Body of pancreas (tissue), 4 donors: Measurements from ENCODE around the gene CFAP70. TPM values are rescaled to one million over a fixed set of nuclear protein-coding genes. Genes with fewer than 3 reads are reported as not detected.
"Not testable (repeated sequence)": the region's sequence is repeated elsewhere in the genome, so short reads cannot be mapped to it uniquely, and the experiment has no call there.

ENCODE experiments used
- ATAC-seq: fragments of 150-250 bp; one replicate; pipeline ENCODE4 v1.9.1; 2016
- DNase-seq, 4 donors: peaks; one replicate each; pipeline ENCODE4 v3.0.0-alpha.2; 2019
- H3K27ac ChIP-seq, 4 donors: fragments of 200-600 bp; sonication (generic); 1 replicate in 3 of 4; 2 replicates in 1 of 4; pipeline versions ENCODE4 v1.5.1 to v1.6.1; 2016 to 2019; ENCODE audit warnings: mild to moderate bottlenecking in 1 of 4, mixed read lengths in 1 of 4, moderate library complexity in 1 of 4
- H3K27me3 ChIP-seq, 2 donors: fragments of 200-600 bp; sonication (generic); one replicate each; pipeline ENCODE4 v1.6.0; 2016; ENCODE audit warnings: mild to moderate bottlenecking in 1 of 2
- H3K36me3 ChIP-seq, 2 donors: fragments of 200-600 bp; sonication (generic); replicated peaks in 1 of 2; 2 replicates each; pipeline ENCODE4 v1.5.1; 2016; ENCODE audit warnings: low read depth in 2 of 2; ENCODE audit not compliant: insufficient read depth in 1 of 2
- H3K4me1 ChIP-seq: fragments of 200-600 bp; sonication (generic); one replicate; pipeline ENCODE4 v1.6.0; 2016
- H3K4me3 ChIP-seq, 2 donors: fragments of 200-600 bp; sonication (generic); 1 replicate in 1 of 2; 2 replicates in 1 of 2; pipeline ENCODE4 v1.5.1; 2016 to 2019
- H3K9me3 ChIP-seq, 3 donors: fragments of 200-600 bp; sonication (generic); 1 replicate in 2 of 3; 2 replicates in 1 of 3; pipeline ENCODE4 v1.5.1; 2016
- CTCF ChIP-seq, 7 experiments: fragments of 450-650 bp in 4 of 7; fragments of 200-600 bp in 3 of 7; sonication (generic) in 3 of 7; IDR thresholded peaks; one replicate each; pipeline ENCODE4 v1.5.1; 2016 to 2019; ENCODE audit warnings: antibody characterized with exemption in 7 of 7
- POLR2A ChIP-seq, 3 donors: fragments of 450-650 bp; IDR thresholded peaks; one replicate each; pipeline ENCODE4 v1.6.1; 2016; ENCODE audit warnings: antibody characterized with exemption in 3 of 3, mild to moderate bottlenecking in 2 of 3
- WGBS, 2 donors: methylation state at CpG; one replicate each; pipeline ENCODE4 v1.1.5; 2017; 5-methylcytosine and 5-hydroxymethylcytosine counted together
- intact Hi-C: fragments of 100-400 bp; cut with DNase I; formaldehyde crosslinking; loops from one replicate; pipeline ENCODE4 v1.15.1; 2023
- total RNA-seq, 2 donors: library from RNA; depleted of rRNA; stranded (reverse); fragments of >200 nt; gene quantifications; one replicate each; pipeline ENCODE4 v1.1.0, GENCODE V29; 2016

CFAP70 gene
- total RNA-seq, 2 donors from 2014 or later: 8.8 to 11.5 TPM

GRCh38 chr10:73405556-73405955 is 46.9 kb upstream of the CFAP70 start:
- TF ChIP-seq POLR2A (IDR thresholded peaks at IDR 0.05) (no peak), CTCF (IDR thresholded peaks at IDR 0.05) (no peak)
- H3K4me1 ChIP-seq: peaks cover 24% of the 10 kb centered on the region

GRCh38 chr10:73404690-73405089 is 46.0 kb upstream of the CFAP70 start:
- intact Hi-C loops: no loop called here
- Histone ChIP-seq H3K4me1 (peaks cover 19% of the 10 kb centered on the region), H3K9me3 (no peaks in the 10 kb centered on the region), H3K36me3 (no peaks in the 10 kb centered on the region), H3K27me3 (no peaks in the 10 kb centered on the region), H3K4me3 (no peak overlapping the region), H3K27ac (no peak overlapping the region)
- TF ChIP-seq POLR2A (IDR thresholded peaks at IDR 0.05) (no peak), CTCF (IDR thresholded peaks at IDR 0.05) (no peak)
- ATAC-seq (no peak), DNase-seq (no peak)
- 88 to 90% methylated on average over 9 of the region's 9 CpGs for WGBS, 2 donors

More at GRCh38 chr10:73405556-73405955, 46.9 kb upstream of the CFAP70 start:
- ATAC-seq (no peak), DNase-seq (no peak)
- H3K27me3 ChIP-seq: no peaks in the 10 kb centered on the region
- no peak overlapping the region for H3K4me3 ChIP-seq
- H3K27ac ChIP-seq: no peak overlapping the region
- intact Hi-C loops: no loop called here
- 94 to 95% methylated on average over 3 of the region's 3 CpGs for WGBS, 2 donors
- H3K36me3 ChIP-seq: no peaks in the 10 kb centered on the region
- H3K9me3 ChIP-seq: no peaks in the 10 kb centered on the region

- peaks cover 0 to 2% of the 10 kb centered on the region in 2 donors for H3K36me3 ChIP-seq
- no peaks in the 10 kb centered on the region for H3K27me3 ChIP-seq
- H3K9me3 ChIP-seq: no peaks in the 10 kb centered on the region
- no peak overlapping the region for H3K4me3 ChIP-seq
- WGBS, 2 donors: 96 to 98% methylated on average over 6 of the region's 6 CpGs
- H3K27ac ChIP-seq: no peak overlapping the region
- ATAC-seq (no peak), DNase-seq (no peak)
- H3K4me1 ChIP-seq: no peaks in the 10 kb centered on the region
- intact Hi-C loops: no loop called here
- no peak for TF ChIP-seq CTCF (IDR thresholded peaks at IDR 0.05)
- no peak for TF ChIP-seq POLR2A (IDR thresholded peaks at IDR 0.05)
These were observed 43.0 kb upstream of the CFAP70 start for GRCh38 chr10:73401636-73402035.

- DNase-seq (no peak), ATAC-seq (no peak)
- Histone ChIP-seq H3K9me3 (no peaks in the 10 kb centered on the region), H3K27ac (no peak overlapping the region), H3K4me3 (no peak overlapping the region), H3K4me1 (no peaks in the 10 kb centered on the region), H3K36me3 (peaks cover 3 to 14% of the 10 kb centered on the region in 2 donors), H3K27me3 (no peaks in the 10 kb centered on the region)
- WGBS, 2 donors: 81 to 82% methylated on average over 4 of the region's 4 CpGs
- no peak for TF ChIP-seq POLR2A (IDR thresholded peaks at IDR 0.05)
- TF ChIP-seq CTCF (IDR thresholded peaks at IDR 0.05): no peak
- intact Hi-C loops: no loop called here
These were observed 40.4 kb upstream of the CFAP70 start for GRCh38 chr10:73399063-73399462.

GRCh38 chr10:73398024-73398423 is 39.4 kb upstream of the CFAP70 start:
- Histone ChIP-seq H3K27ac (no peak overlapping the region), H3K4me1 (no peaks in the 10 kb centered on the region), H3K36me3 (peaks cover 3 to 14% of the 10 kb centered on the region in 2 donors), H3K27me3 (no peaks in the 10 kb centered on the region), H3K4me3 (no peak overlapping the region), H3K9me3 (no peaks in the 10 kb centered on the region)
- WGBS, 2 donors: 94% methylated on average over 6 of the region's 6 CpGs
- DNase-seq (no peak), ATAC-seq (no peak)
- TF ChIP-seq CTCF (IDR thresholded peaks at IDR 0.05): no peak
- TF ChIP-seq POLR2A (IDR thresholded peaks at IDR 0.05): no peak
- intact Hi-C loops: no loop called here

- intact Hi-C loops, DNase-seq, H3K4me1 ChIP-seq, H3K4me3 ChIP-seq, H3K27me3 ChIP-seq, H3K9me3 ChIP-seq, ATAC-seq, H3K27ac ChIP-seq: not testable (repeated sequence)
- WGBS, 2 donors: 98 to 100% methylated on average over 3 of the region's 4 CpGs
- H3K36me3 ChIP-seq: peaks cover 3 to 17% of the 10 kb centered on the region in 2 donors
These were observed 35.7 kb upstream of the CFAP70 start for GRCh38 chr10:73394325-73394724.
